ENCODE data around the gene SLC9A3.

SLC9A3 gene

DNA sequence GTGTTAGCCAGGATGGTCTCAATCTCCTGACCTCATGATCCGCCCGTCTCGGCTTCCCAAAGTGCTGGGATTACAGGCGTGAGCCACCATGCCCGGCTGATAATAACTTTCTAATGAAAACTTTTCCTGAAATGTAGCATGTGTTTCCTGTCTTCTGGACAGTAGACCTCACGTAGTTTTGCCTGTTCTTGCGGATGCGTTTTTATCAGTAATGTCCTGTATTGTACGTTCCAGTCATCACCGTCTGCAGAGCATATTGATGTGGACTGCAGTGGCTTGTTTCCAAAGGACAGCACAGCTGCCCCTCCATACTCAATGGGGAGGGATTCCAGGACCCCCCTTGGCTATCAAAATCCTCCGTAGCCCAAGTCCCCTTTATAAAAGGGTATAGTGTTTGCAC, 68.4 kb downstream of the SLC9A3 start:
- no peak for DNase-seq

DNA sequence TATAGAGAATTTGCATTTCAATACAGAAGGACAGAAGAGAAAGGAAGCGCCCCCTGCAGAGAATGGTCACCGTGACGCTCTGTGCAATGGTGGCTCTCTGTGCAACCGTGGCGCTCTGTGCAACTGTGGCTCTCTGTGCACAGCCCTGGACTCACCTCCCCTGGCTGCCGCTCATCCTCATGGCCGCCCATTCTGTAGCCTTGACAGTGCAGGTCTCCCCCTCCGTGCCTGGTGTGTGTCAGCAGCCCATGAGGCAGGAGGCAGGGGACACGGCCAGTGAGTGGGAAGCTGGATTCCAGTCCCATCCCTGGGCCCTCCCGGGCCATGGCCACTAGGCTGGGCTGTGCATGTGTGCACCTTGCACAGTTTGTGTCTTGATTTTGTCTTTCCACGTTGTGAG, 69.3 kb downstream of the SLC9A3 start:
- no peak for DNase-seq

DNA sequence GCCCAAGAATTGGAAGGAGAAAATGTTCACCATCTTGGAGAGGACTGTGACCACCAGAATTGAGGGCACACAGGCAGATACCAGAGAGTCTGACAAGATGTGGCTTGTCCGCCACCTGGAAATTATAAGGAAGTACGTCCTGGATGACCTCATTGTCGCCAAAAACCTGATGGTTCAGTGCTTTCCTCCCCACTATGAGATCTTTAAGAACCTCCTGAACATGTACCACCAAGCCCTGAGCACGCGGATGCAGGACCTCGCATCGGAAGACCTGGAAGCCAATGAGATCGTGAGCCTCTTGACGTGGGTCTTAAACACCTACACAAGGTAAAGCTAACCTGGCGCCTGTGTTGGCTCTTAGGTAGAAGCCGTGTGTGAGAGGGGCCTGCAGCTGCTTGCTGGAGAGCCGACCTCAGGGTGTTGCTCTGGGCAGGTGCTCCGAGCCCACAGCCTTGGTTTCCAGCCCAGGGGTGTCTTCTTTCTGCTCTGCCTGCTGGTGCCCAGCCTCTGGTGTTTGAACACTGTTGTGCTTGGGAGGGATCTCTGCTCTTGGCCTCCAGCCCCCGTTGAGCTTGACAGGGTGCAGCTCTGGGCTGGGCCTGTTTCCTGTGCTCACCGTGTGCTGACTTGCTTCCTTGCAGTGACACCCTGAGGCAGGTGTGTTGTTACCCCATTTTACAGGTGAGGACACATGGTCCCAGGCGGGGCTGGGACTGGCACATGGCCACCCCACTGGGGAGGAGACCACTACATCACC, 70.3 kb downstream of the SLC9A3 start:
- DNase-seq, result no peak

DNA sequence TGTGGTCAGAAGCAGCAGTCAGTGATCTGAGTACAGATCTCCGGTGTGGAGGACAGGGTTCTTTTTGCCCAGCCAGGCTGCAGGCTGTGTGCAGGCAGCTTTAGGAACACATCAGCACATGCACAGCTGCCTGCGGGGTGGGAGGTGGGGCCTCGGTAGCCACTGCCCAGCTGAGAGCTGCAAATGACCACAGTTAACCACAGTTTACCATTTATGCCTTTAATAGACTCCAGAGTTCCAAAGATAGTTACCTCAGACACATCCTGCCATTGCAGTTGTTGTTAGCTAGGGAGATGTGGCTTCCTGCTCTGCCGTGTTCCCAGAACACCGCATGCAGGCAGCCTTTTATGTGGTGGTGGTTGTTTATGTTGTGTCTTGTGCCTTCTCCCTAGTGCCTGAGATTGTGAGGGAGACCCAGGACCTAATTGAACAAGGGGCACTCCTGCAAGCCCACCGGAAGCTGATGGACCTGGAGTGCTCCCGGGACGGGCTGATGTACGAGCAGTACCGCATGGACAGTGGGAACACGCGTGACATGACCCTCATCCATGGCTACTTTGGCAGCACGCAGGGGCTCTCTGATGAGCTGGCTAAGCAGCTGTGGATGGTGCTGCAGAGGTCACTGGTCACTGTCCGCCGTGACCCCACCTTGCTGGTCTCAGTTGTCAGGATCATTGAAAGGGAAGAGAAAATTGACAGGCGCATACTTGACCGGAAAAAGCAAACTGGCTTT, 71.1 kb downstream of the SLC9A3 start:
- DNase-seq, result no peak

DNA sequence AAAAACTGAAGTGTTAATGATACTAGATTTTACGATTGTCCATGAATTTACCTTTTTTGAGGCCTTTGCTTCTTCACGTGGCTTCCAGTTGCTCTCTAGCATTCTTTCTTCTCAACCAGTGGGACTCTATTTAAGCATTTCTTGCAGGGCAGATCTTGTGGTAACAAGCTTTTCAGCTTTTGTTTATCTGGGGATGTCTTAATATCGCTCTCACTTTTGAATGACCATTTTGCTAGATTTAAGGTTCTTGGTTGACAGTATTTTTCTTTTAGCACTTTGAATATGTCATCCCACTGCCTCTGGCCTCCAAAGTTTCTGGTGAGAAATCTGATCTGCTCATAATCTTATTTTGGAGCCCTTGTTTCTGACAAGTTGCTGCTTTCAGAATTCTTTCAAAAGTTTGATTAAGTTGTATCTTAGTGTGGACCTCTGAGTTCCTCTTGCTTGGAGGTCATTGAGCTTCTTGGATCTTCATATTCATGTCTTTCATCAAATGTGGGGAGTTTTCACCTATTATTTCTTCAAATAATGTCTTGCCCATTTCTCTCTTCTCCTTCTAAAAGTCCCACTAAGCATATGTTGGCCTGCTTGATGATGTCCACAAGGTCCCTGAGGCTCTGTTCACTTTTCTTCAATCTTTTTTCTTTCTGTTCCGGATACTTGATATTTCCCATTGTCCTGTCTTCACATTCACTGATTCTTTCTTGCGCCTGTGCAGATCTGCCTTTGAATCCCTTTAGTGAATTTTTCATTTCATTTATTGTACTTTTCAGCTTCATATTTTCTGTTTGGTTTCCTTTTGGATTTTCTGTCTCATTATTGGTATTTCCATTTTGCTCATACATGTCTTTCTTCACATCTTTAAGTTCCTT, 72.4 kb downstream of the SLC9A3 start:
- no peak for DNase-seq

DNA sequence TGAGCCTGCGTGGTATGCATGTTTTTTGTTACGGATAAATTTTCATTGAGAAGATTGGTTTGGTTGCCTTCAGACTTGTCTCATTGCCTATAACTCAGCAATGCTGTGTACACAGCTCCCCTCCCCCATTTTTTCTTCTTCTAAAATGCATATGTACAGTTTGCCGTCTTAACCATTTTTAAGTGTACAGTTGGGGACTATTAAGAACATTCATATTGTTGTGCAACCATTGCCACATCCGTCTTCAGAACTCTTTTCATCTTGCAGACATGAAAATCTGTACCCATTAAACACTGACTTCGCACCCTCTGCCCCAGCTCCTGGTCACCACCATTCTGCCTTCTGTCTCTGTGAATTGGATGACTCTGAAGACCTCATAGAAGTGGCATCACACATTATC, 75.1 kb downstream of the SLC9A3 start:
- DNase-seq, result no peak

DNA sequence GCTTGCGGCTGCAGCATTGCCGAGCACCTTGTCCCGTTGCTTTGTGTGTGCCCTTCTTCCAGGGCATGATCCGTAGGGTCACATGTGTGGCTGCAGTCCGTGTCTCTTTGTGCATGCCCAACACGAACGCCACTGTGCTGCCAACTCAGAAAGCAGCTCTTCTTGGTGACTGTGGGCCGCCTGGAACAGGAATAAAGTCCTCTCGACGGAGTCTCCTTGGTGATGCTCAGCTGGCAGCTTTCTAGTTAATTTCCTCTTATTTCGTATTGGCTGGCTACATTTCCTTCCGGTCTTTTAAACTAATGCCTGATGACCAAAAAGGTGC, 75.5 kb downstream of the SLC9A3 start:
- no peak for DNase-seq

DNA sequence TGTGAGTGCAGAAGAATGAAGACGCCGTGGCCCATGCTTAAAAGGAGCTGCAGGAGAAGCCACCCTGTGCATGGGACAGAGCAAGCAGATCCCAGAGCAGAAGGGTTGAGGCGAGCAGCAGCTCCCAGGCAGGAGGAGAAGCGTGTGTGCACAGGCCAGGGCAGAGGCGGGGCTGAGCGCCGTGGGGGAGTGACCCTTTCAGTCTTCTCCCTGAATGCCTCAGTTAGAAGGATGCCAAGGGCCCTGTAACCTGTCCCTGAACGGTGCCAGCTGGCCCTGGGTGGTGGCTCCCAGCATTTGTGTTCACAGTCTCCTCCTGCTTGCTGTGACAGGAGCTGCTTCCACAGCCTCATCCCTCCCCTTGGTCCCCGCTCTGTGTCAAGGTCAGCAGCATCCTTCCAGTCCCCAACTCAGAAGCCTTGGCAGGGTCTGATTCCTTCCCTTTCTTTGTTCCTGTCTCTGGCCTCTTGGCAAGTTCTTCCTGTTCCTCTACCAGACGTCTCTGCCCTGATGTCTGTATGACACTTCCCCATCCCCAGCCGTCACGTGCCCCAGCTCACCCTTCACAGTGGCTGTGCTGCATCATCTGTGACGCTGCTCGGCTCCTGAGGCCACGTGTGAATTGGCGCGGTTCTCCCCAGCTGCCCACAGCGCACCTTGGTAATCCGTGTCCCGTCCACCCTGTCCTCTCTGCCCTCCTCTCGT, 76.0 kb downstream of the SLC9A3 start:
- no peak for DNase-seq

DNA sequence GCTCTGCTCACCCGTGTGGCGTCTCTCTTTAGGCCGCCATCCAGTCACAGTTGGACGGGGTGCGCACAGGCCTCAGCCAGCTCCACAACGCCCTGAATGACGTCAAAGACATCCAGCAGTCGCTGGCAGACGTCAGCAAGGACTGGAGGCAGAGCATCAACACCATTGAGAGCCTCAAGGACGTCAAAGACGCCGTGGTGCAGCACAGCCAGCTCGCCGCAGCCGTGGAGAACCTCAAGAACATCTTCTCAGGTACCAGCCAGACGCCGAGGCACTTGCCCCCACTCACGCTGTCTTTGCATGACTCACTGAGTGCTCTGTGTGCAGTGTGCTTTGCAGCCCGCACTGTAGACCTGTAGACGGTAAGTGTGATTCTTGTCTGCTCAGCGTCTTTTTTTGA, 76.7 kb downstream of the SLC9A3 start:
- DNase-seq, result no peak

DNA sequence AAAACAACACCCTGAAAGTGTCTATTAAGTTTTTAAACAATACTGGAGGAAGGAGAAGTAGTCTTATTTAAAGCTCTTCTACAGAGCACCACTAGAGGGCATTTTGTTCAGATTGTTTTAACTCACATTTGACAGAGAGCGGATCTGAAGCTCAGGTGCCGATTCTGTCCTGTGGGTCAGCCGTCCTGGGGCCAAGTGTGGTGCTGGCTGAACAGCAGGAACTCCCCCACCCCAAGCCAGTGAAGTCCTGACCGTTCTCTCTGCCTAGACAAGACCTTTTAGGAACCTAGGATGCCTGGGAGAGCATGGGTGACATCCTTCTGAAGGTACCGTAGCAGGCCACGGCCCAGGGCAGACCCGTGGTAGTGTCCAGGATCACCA, 77.4 kb downstream of the SLC9A3 start:
- DNase-seq, result peak; percentile 15

DNA sequence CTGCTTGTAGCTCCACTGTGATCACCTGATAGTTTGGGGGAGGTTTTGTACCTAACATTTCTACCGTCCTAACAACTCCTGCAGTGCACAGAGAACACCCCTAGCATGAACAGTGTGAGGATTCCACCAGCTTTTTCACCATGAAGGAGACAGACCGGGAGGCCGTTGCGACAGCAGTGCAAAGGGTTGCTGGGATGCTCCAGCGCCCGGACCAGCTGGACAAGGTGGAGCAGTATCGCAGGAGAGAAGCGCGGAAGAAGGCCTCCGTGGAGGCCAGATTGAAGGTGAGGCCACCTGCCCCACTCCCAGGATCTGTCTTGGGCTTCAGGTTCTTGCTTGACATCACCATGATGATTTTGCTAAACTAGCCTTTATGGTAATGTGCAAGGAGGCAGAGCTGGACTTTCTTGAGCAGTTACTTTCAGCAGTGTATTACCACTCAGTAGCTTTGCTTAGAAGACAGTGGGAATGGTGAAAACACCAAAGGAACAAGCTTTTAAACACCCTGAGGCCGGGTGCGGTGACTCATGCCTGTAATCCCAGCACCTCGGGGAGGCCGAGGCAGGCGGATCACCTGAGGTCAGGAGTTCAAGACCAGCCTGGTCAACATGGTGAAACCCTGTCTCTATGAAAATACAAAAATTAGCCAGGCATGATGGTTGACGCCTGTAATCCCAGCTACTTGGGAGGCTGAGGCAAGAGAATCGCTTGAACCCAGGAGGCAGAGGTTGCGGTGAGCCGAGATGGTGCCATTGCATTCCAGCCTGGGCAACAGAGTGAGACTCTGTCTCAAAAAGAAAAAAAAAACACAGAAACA, 78.0 kb downstream of the SLC9A3 start:
- no peak for DNase-seq

DNA sequence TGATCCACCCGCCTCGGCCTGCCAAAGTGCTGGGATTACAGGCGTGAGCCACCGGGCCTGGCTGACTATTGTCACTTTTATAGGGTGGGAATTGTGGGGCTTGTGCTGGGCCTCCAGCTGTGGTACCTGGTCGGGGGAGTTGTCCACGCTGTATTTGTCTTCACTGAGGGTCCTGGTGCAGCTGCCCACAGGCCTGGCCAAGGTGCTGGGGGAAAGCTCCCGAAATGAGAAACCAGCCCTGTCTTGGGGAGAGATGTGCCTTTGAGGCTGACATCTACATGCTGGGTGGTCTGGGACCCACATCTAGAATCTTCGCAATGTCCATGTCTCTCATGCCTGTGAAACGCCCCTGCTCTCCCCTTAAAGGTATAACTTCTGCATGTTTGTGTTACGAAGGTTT, 78.7 kb downstream of the SLC9A3 start:
- no peak for DNase-seq

DNA sequence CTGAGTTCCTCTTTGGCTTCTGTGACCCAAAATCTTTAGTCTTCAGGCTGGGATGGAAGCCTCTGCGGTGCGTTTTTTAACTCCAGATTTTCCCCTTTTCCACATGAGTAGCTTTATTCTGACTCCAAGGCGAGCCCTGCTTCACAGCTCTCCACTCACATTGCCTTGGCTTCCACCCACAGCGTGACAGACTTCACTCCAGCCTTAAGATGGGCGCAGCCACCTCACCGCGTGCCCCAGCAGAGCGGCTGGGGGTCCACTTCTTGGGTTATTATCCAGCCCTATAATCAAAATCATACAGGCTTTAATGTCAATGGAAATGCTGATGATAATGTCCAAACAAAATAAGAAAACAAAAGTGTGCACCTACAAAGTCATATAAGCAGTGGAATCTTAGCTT, 80.0 kb downstream of the SLC9A3 start:
- no peak for DNase-seq

DNA sequence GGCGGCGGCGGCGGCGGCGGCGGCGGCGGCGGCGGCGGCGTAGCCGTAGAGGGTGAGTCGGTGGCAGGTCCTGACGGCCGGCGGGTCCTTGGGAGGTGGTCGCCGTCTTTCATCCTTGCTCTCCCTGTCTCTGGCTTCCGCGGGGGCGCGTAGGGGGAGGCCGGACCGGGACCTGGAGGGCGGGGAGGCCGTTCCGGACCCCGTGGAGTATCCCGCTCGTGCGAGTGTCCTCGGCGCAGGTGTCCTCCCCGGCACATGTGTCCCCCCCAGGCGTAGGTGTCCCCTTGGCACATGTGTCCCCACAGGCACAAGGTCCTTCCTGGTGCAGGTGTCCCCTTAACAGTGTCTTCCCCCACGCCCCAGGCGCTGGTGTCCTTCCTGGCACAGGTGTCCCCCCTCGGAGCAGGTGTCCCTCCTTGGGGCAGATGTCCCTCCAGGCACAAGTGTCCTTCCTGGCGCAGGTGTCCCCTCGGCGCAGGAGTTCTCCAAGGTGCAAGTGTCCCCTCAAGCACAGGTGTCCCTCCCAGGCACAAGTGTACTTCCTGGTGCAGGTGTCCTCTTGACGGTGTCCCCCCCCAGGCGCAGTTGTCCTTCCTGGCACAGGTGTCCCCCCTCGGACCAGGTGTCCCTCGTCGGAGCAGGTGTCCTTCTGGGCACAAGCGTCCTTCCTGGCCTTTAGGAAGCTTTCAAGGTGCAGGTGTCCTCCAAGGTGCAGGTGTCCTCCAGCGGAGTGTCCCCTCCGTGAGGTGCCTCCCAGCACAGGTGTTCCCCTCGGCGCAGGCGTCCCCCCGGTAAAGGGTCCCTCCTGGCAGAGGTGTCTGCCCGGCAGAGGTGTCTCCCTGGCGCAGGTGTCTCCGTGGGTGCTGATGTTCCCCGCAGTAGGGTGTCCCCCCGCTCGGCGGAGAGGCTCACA, 80.8 kb downstream of the SLC9A3 start:
- peak; percentile 25 for DNase-seq

DNA sequence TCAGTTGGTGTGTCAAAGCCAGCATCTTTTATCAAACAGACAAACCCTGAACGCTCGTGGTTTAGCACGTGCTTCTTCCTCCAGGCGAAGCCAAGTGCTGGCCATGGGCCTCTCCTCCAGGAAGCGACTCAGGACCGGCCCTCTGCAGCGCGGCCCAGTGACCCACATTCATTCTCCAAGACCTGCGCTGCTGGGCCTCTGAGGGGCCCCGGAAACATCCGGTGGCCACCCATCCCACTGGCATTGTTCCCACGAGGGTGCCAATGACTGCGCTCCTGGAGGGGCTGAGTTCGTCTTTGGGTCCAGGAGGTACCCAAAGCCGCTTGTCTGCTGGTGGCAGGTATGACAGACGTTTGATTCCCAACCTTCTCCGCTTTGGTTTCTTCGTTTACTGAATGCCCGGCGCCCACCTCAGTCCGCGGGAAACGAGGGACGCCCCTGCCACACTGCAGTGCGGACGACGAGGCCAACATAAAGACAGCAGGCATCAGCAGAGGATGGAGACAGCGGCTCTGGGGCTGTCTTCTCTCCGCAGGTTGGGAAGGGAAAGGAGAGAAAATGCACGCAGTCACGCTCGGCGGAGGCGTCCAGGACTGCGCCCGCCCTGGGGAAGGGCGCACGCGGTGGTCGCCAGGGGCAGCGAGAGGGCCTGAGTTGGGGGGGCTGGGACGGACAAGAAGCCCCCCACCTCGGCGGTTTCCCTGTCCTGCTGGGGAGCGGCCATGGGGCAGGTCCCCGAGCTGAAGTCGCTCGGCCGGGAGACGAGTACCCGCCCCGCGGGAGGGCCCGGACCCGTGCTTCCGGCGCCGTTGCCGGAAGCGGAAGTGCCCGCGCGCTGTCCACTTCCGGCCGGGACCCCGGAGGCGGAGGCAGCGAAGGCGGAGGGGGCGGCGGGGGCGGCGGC, 81.7 kb downstream of the SLC9A3 start, which contains the start of gene EXOC3:
EXOC3 (plus strand) TSS at position 842 of the 904 bp plus-strand sequence. CDS start 3,030 bp downstream, outside the sequence.
- peak; percentile 43 for DNase-seq

DNA sequence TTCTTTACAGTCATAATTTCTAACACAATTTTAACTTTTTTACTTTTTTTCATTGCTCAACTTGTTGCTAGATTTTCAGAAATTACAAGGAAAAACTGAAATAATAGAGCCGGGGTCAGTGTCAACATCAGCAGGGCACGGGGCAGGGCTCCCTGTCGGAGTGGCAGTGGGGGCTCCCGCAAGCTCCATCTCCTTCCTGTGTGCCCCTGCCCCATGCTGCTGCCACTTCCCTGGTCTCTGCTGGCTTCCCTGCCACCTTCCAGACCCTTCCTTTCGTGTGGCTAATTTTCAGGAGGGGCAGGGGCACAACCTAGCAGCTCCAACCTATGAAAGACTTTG, 82.3 kb downstream of the SLC9A3 start:
- DNase-seq, result no peak

DNA sequence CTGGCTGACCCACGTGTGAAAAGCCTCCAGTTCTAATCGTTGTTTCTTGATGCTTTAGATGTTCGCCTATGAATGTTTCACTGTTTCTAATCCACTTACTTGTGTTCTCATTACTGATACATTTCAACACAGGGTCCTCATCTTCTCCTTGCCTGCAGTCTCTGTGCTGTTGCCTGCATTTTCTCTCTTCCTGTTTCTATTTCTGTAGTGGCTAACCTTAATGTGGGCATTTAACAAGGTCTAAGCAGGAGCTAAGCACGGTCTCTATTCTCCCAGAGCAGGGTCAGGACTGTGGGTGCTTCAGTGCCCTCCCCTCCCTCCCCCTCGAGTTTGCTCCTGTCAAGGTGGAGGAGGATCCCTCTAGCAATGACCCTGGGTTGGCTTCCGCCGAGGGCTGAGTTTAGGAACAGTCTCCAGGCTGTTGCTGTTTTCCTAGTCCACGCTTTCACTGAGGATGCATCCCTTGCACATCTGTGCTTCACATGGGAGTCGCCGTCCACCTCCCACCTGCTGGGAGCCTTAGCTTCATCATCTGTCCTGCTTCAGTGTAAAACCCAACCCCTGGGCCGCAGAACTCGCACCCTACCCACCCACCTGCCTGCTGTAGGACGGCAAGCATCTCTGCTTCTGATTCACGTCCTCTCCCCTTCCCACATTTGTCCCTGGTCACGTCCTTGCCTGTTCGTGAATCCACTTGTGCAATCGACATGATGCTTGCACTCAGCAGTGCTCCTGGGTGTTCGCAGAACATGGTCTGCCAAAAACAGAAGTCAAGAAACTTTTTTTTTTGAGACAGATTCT, 83.6 kb downstream of the SLC9A3 start:
- no peak for DNase-seq

DNA sequence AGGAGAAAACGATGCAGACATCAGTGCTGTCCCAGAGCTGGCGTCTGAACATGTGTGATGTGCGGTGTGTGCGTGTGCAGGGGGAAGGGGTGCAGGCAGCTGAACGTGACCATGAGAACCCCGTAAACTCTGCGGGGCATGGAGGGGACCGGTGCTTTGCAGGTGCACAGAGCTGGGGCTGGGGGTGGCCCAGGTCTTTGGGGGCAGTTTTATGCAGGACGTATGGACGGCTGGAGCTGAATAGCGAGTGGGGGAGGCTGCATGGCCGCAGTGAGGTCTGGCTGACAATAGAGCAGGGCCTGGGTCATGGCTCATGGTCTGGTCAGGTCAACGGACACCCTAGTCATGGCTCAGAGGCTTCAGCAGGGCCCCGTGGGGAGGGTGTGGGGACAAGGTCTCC, 84.6 kb downstream of the SLC9A3 start:
- DNase-seq, result no peak

DNA sequence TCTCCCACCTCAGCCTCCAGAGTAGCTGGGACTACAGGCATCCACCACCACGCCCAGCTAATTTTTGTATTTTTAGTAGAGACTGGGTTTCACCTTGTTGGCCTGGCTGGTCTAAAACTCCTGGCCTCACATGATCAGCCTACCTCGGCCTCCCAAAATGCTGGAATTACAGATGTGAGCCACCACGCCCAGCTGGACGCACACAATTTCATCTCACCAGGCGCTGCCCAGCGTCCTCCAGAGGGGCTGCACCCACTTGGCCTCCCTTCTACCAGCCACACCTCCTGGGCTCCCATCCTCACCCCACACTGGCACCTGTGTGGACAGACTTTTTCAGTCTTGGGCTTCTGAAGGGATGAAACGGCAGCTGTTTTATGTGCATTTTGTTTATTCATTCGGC, 85.1 kb downstream of the SLC9A3 start:
- no peak for DNase-seq

Measured in NCI-H1105 (cell line).